ENCODE measurements around the gene SPEM2.

SPEM2 gene

DNA sequence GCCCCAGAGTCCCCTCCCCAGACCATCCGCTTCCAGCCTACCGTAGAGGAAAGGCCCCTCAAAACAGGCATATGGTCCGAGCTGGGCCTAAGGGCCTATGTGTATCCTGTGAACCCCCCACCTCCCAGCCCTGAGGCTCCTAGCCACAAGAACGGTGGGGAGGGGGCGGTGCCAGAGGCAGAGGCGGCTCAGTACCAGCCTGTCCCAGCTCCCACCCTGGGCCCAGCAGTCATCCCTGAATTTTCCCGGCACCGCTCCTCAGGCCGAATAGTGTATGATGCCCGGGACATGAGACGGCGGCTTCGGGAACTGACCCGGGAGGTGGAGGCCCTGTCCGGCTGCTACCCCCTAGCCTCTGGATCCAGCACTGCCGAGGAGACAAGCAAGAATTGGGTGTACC, 4.2 kb upstream of the SPEM2 start:
- no peak for DNase-seq (ENCODE audit: low read depth, low spot score)

DNA sequence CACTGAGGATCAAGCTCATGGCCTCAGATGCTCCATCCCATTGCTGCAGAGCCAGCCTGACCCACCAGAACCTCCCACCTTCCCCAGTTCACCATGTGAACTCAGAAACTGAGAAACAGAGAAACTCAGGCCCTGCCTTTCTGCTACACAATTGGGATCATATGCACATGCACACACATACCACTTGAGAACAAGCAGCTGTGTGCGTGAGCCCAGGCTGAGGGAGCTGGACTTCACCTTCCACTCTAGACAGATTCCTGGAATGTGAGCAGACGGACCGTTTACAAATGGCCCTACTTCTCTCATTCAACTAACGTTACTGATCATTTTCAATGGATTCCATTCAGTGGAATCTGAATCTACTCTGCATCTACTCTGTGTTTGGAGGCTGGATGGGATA, 1.7 kb upstream of the SPEM2 start:
- DNase-seq (ENCODE audit: low read depth, low spot score), result no peak

DNA sequence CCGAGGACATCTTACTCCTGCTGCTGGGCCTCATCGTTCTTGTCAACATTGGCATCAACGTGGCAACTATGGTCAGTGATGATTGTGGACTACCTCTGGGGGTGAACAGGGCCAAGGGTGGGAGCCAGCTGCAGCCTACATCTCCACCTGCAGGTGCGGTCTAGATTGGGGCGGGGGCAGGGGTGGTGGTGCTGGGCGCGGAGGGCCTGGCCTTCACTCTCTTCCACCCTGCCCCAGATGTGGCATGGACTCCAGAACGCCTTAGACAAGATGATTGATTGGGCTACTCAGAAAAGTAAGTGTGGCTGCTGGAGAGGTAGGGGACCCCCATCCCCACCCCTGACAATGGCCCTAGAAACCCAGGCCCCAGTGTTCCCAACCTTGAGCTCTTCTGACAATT, 340 bp downstream of the SPEM2 start:
- DNase-seq (ENCODE audit: low read depth, low spot score), result no peak

DNA sequence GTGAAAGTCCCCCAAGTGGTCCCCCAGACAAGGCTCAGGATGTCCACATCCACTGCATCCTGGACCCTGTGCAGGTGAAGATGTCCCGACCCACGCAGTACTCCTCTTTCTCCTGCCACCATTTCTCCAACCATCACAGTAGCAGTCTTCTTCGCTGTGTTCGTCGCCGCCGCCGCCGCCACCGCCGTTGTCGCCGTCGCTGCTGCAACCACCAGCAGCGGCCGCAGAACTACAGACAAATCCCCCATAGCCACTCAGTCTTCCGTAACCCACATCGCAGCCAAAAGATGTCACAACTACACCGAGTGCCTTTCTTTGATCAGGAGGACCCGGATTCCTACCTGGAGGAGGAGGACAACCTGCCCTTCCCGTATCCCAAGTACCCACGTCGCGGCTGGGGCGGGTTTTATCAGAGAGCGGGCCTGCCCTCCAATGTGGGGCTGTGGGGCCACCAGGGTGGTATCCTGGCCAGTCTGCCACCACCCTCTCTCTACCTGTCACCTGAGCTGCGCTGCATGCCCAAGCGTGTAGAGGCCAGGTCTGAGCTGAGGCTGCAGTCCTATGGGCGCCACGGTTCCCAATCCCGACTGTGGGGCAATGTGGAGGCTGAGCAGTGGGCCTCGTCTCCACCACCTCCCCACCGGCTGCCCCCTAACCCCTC, 917 bp downstream of the SPEM2 start:
- no peak for DNase-seq (ENCODE audit: low read depth, low spot score)

DNA sequence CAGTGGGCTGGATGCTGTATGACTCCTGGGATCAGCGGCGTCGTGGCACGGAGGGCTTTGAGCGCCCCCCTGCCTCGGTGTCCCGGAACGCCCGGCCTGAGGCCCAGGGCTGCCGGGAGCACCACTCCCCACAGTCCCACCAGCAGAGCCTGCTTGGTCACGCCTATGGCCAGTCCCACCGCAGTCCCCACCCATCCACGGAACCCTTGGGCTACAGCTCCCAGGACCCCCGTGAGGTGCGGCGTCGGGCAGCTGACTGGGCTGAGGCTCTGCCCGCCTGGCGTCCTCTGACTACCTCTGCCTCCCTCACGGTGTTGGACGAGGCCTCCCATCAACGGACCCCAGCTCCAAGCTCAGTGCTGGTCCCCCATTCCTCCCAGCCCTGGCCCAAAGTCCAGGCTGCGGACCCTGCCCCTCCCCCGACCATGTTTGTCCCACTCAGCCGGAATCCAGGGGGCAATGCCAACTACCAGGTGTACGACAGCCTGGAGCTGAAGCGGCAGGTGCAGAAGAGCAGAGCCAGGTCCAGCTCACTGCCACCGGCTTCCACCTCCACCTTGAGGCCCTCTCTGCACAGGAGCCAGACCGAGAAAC, 1.6 kb downstream of the SPEM2 start:
- DNase-seq (ENCODE audit: low read depth, low spot score), result no peak

DNA sequence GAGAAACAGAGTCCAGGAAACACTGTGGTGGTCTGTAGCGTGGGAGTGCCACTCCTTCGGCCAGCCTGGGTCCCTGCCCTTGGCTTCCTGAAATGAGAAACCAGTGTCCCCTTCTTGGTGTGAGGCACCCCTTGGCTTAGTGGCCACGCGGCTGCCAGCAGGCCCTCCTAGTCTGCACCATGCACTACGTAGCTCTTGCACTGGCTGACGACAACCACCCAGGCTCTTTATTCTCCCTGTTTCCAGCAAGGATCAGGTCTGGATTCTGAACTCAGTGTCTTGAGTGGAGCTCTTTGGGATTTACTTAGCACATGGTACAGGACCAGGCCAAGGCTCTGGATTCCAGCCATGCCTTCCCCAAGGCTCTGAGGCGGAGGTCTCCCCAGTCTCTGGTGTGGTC, 2.1 kb downstream of the SPEM2 start:
- no peak for DNase-seq (ENCODE audit: low read depth, low spot score)

DNA sequence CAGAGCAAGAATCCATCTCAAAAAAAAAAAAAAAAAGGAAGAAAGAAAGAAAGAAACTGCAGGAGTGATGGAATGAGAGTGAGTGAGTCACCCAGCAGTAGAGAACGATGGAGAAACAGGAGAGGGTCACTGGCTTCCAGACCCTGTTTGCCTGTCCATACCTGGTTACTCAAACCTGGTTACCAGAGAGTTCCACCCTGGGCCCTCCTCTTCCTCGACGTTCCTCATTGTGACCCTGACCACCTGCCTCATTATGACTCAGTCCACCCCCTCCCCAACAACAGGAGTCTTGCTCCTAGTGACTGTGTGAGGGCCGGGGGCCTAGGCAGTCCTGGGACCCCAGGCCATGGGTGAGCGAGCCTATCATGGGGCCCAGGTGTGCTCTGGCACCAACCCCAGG, 3.1 kb downstream of the SPEM2 start, which contains the start of gene SPEM3:
Gene SPEM3, plus strand, starts transcription at position 301 of the 400 bp plus-strand sequence. Its CDS starts 46 bp downstream, at position 347.
- DNase-seq (ENCODE audit: low read depth, low spot score), result no peak

DNA sequence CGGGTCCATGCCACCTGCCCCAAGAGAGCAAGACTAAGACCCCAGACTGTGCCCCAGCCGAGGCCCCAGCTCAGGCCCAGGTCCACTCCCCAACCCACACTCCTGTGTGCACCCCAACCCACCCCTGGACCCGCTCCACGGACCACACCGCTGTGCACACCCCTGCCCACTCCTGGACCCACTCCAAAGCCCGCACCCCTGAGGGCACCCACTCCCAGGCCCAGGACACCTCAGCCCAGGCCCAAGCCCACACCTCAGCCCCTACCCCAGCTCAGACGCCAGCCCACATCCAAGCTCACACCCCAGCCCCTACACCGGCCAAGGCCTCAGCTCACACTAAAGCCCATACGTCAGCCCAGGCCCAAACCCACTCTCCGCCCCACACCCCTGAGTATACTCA, 4.3 kb downstream of the SPEM2 start:
- DNase-seq (ENCODE audit: low read depth, low spot score), result no peak

DNA sequence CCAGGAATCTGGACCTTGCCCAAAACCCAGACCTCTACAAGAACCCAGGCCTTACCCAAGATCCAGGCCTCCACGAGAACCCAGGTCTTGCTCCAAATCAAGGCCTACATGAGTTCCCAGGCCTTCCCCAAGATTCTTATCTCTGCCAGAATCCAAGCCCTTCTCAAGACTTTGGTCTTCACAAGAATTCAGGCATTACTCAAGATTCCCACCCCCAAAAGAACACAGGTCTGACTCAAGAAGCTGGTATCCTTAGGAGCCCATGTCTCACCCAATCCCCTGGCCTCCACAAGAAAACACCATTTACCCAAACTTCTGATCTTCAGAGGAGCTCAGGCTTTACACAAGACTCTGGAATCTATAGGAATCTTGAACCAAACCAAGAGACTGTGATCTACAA, 5.8 kb downstream of the SPEM2 start:
- DNase-seq (ENCODE audit: low read depth, low spot score), result no peak

DNA sequence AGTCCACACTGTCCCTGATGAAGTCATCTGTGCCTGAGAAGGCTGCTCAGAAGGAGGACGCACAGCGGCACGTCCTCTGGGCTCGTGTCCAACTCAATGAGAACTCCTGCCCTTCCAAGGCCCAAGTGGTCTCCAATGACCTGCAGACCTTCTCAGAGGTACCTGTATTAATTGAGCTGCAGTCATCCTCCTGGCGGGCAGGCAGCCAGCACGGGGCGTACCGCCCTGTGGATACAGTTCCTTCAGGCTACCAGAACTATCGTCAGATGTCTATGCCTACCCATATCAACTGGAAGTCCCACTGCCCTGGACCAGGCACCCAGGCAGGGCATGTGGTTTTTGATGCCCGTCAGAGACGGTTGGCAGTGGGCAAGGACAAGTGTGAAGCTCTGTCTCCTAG, 6.9 kb downstream of the SPEM2 start:
- DNase-seq (ENCODE audit: low read depth, low spot score), result no peak

DNA sequence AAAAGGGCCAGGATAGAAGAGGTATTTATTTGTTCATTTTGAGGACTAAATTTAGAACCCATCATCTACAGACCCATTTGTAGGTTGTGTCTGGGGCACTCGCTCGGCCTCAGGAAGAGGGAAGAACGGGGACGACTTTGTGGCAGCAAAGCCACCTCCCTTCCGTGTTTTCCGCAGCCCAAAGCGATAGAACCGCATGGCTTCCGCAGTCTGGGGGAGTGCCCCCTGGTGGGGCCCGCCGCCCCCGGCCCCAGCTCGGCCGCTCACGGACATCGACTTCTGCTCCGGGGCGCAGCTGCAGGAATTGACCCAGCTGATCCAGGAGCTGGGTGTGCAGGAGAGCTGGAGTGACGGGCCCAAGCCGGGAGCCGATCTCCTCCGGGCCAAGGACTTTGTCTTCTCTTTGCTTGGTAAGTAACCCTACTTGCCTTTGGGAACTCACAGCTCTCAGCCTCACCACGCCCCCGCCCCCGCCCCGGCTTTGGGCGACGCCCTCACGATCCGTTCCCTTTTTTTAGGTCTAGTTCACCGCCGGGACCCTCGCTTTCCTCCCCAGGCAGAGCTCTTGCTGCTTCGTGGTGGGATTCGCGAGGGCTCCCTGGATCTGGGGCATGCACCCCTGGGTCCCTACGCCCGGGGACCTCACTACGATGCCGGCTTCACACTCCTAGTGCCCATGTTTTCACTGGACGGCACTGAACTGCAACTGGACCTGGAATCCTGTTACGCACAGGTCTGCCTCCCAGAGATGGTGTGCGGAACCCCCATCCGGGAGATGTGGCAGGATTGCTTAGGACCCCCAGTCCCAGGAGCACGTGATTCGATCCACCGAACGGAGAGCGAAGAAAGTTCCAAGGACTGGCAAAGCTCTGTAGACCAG, 10.5 kb downstream of the SPEM2 start:
- DNase-seq (ENCODE audit: low read depth, low spot score), result no peak

DNA sequence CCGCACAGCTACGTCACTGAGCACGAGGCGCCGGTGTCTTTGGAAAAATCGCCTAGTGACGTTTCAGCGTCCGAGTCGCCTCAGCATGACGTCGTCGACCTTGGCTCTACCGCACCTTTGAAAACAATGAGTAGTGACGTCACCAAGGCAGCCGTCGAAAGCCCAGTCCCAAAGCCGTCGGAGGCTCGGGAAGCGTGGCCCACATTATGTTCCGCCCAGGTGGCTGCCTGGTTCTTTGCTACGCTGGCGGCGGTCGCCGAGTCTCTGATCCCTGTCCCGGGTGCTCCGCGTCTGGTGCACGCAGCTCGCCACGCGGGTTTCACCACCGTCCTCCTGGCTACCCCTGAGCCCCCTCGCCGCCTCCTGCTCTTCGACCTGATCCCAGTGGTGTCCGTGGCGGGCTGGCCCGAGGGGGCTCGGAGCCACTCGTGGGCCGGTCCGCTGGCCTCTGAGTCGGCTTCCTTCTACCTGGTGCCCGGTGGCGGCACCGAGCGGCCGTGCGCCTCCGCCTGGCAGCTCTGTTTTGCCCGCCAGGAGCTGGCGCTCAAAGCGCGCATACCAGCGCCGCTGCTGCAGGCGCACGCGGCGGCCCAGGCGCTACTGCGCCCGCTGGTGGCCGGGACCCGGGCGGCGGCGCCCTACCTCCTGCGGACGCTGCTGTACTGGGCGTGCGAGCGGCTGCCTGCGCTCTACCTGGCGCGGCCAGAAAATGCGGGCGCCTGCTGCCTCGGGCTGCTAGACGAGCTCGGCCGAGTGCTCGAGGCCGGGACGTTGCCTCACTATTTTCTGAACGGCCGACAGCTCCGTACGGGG, 11.3 kb downstream of the SPEM2 start:
- peak; percentile 63 for DNase-seq (ENCODE audit: low read depth, low spot score)

DNA sequence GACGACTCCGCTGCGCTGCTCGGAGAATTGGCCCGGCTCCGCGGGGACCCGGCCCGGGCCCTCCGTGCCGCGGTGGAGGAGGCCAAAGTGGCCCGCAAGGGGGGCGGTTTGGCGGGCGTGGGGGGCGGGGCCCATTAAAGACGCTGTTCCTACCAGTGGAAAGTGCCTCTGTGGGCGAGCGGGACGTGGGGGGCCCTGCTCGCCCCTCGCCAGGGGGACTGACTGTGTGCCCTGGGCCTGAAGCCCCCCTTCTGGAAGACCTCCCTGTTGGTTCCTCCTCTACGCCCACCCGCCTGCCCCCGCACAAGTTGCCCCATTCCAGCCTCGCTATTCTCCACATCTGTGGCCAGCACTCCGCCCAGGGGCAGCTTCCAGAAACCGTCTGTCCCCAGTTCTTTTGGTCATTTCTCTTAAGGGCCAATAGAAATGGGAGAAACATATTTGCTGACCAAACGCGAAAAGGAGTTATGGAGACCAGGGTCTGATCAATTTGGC, 12.0 kb downstream of the SPEM2 start:
- DNase-seq (ENCODE audit: low read depth, low spot score), result no peak

DNA sequence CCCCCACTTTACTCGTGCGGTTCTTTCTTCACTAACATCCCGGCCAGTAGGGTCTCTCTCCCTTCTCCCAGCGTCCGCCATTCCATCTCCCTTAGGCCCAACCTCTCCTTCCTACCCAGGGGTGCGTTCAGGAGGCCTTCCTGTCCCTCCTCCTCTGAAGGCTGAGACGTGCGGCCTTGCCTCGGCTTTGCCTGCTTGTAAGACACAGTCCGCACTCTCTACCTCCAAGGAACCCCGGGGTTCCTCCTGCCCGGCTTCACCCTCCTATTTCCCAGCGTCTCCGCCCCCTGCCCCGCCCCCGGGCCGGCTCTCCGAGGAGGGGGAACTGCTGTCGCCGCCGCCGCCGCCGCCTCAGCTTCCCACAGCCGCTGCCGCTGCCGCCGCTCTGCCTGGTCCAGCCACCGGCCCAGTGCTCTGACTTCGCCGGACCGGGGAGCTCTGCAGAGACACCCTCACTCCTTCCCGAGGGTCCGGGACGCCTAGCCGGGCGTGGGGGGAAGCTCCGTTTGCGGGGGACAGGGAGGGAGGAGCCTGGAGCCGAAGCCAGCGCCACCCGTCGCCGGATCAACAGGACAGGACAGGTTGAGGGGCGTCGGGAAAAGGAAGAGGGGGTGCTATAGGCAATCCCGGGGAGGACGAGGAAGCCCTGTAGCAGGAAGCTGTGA, 12.7 kb downstream of the SPEM2 start:
- DNase-seq (ENCODE audit: low read depth, low spot score), result peak; percentile 16

DNA sequence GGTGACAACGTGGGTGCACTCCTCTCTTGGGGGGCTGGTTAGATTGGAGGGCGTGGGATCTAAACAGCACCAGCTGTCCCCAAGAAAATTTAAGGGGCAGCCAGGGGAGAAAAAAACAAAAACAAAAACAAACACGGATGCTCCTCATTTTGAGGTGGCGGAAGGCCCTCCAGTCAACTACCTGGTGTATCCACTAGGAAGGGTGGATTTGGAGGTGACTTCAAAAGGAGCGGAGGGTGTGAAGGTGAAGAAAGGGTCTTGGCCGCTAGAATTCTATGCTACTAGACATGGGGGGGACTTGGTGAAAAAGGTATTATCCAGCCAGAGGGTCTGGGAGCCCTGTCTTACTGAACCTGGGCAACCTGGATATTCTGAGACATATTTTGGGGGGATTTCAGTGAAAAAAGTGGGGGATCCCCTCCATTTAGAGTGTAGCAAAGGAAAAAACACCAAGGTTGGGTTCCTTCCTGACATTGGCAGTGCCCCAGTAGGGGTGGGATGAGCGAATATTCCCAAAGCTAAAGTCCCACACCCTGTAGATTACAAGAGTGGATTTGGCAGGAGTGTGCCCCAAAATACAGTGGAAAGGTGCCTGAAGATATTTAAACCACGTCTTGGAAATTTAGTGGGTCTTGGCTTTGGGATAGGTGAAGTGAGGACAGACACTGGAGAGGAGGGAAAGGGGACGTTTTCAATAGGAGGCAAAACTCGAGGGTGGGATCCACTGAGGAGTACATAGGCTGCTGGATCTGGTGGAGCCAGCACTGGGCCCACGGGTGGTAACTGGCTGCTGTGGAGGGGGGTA, 13.4 kb downstream of the SPEM2 start:
- DNase-seq (ENCODE audit: low read depth, low spot score), result no peak

DNA sequence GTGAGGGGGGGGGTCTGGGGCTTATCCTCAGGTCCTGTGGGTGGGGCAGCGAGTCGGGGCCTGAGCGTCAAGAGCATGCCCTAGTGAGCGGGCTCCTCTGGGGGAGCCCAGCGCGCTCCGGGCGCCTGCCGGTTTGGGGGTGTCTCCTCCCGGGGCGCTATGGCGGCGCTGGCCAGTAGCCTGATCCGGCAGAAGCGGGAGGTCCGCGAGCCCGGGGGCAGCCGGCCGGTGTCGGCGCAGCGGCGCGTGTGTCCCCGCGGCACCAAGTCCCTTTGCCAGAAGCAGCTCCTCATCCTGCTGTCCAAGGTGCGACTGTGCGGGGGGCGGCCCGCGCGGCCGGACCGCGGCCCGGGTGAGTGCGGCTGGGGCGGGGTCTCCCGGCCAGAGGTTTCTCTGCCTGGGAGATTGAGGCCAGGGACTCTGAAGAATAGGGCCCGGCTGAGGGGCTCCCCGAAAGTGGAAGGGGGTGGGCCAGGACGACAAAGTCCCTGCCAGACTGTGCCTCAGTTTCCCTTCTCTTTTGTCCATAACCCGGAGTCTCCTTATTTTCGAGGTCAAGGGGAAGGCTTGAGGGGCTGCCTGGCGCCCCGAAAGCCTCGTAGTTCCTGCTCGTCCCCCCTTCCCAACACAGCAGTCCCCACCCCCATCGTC, 14.2 kb downstream of the SPEM2 start, which contains the start of gene FGF11:
Gene FGF11, plus strand, starts transcription at position 51 of the 651 bp plus-strand sequence. Its CDS starts 109 bp downstream, at position 160.
- no peak for DNase-seq (ENCODE audit: low read depth, low spot score)

DNA sequence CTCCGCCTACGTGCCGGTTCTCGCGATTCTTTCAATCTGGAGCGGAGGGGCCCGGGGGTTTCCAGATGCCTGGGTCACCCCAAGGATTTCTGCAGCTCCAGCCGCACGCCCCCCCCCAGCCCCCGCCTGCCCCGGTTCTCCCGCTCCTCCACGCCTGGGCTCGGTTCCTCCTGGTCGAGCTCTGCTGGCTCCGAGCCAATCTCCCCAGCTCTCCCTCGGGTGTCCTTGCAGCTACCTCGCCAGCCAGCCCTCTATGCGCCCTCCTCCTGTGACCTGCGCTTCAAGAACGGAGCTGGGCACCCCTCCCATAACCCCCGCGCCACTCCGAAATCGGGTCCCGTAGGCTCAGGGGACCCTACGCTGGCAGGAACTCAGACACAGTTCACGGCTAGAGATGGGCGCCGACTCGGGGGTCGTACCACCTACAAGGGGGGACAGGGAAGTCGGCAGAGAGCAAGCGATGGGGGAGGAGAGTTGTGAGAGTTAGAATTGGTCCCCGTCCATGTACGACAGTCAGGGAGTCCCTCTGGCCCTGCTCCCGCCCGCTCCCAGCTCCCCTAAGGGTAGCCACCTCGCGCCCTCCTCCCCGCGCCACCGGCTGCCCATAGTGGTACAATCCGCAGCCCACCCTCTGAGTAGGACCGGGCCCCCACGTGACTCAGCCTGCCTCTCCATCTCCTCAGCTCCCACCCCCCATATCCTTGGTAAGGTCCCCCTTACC, 14.9 kb downstream of the SPEM2 start:
- DNase-seq (ENCODE audit: low read depth, low spot score), result no peak

DNA sequence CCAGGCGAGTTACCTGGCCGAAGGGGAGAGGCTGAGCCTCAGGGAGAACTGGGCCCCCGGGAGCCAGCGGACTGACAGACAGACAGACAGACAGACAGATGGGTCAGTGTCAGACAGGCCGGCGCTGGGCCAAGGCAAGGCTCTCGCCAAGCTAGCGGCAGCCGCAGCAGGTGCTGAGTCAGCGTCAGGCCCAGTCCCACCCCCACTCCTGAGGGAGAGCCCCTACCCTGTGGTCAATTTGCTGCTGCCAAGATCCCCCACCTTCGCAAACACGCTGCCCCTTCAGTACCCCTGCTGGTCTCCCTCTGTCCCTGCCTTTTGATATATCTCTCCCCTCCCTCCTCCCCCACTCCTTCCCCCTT, 15.4 kb downstream of the SPEM2 start:
- DNase-seq (ENCODE audit: low read depth, low spot score), result no peak

DNA sequence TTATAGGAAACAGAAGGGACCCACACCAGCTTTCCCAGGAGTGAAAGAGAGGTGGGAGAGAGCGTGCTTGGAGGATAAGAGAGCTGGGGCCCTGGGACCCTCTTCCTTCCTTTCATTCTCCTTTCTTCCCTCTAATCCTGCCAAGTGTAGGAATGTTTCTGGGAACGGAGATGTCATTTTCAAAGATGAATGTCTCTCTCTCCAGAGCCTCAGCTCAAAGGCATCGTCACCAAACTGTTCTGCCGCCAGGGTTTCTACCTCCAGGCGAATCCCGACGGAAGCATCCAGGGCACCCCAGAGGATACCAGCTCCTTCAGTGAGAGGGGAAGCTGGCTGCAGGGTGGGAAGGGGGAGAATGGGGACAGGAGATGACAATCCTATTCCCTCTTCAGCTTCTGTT, 15.8 kb downstream of the SPEM2 start:
- no peak for DNase-seq (ENCODE audit: low read depth, low spot score)

All from activated naive CD8-positive, alpha-beta T cell treated with anti-CD3 and anti-CD28 coated beads, Interleukin-2, amount 50 U/mL, for 16 hours (primary cell).